ENCODE results near the gene ITIH4. TPM values are rescaled to one million over a fixed set of nuclear protein-coding genes. Genes with fewer than 3 reads are reported as not detected.
A peak's percentile ranks its signal among the peaks of the same experiment; 100 is the strongest.

ITIH4 gene
- total and polyA plus RNA-seq, 4 donors = 4.5 to 33.8 (median 12.0) TPM

DNA sequence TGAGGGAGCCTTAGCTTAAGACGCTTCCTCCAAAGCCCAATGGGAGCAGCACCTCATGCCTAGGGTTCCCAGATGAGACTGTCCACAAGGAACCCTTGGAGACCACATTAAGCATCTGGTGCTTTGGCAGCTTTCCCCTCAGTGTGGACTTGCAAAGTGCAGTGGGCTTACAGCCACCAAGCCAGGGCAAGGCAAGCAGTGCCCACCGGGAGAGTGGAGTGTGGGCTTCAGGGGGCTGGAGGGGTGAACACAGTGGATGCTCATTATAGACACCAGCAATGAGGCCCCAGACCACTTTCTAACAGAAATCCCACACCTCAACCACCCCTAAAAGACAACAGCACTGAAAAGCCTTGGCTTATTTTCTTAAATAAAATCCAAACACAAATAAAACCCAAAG lies 13.4 kb upstream of the ITIH4 start:
- no peak for ATAC-seq (ENCODE audit: insufficient read depth, low FRiP score)
- 91 to 93% methylated on average over 2 of the region's 2 CpGs for WGBS, 2 donors
- no peak overlapping the region for H3K4me3 ChIP-seq
- no peaks in the 10 kb centered on the region for H3K27me3 ChIP-seq (ENCODE audit: control insufficient read depth in 3 of 3, insufficient read depth in 3 of 3, low read length in 2 of 3)
- no peak for DNase-seq
- H3K4me1 ChIP-seq (ENCODE audit: control insufficient read depth in 5 of 5, insufficient read depth in 5 of 5, low read length in 5 of 5) = peaks cover 0 to 21% (median 9%) of the 10 kb centered on the region in 5 donors
- no peaks in the 10 kb centered on the region for H3K9me3 ChIP-seq (ENCODE audit: control insufficient read depth in 4 of 4, insufficient read depth in 3 of 4, low read length in 3 of 4)
- no peak overlapping the region for H3K9ac ChIP-seq (ENCODE audit: insufficient read depth in 1 of 2, low read length in 2 of 2)
- TF ChIP-seq CTCF (IDR thresholded peaks at IDR 0.05; ENCODE audit: control extremely low read depth, extremely low read depth) = no peak
- no peak overlapping the region for H3K27ac ChIP-seq (ENCODE audit: low read depth in 1 of 2, low read length in 1 of 2)
- H3K36me3 ChIP-seq (ENCODE audit: control insufficient read depth in 4 of 4, insufficient read depth in 4 of 4, low read length in 4 of 4) = peaks cover 0 to 39% (median 17%) of the 10 kb centered on the region in 4 donors

DNA sequence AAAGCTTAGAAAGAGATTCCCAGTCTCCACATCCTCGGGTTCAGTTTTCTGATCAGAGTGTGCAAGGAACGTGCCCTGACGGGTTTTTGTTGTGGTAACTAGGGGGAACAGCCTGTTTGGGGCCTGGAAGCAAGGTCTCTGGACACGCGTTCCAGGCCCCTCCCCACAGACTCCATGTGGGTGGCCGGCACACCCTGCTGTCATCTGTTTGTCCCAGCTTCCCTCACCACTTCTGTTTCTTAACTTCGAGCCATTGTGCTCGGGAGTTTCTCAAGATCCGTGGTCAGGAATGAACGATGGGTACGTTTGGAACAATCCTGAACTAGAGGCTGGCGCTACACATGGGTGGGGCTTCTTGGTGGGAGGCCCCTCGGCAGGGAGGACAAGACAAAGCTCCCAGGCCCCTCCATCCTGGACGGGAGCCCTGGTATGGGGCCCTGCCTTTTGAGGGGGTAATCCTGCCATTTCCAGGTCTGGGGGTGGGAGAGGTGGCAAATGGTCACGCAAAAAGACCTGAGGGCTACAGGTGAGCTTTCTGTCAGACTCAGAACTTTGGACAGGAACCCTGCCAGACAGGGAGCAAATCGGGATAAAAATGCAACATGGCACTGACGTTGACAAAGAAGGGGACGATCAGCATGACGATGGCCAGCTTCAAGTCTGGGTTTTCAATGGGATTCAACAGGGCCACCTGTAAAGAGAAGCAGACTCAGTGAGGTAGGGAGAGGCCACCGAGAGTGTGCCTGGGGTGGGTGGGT lies 12.8 kb upstream of the ITIH4 start:
- peak; percentile 43 to 49 (median 45) for DNase-seq
- no peak overlapping the region for H3K27ac ChIP-seq (ENCODE audit: low read depth in 1 of 2, low read length in 1 of 2)

GRCh38 chr3:52842424-52842823 lies 12.0 kb upstream of the ITIH4 start:
- peaks cover 0 to 34% (median 15%) of the 10 kb centered on the region in 4 donors for H3K36me3 ChIP-seq (ENCODE audit: control insufficient read depth in 4 of 4, insufficient read depth in 4 of 4, low read length in 4 of 4)
- no peaks in the 10 kb centered on the region for H3K27me3 ChIP-seq (ENCODE audit: control insufficient read depth in 3 of 3, insufficient read depth in 3 of 3, low read length in 2 of 3)
- TF ChIP-seq CTCF (IDR thresholded peaks at IDR 0.05; ENCODE audit: control extremely low read depth, extremely low read depth) = no peak
- no peak overlapping the region for H3K4me3 ChIP-seq
- WGBS, 2 donors = 67 to 68% methylated on average over 7 of the region's 7 CpGs
- DNase-seq (no peak), ATAC-seq (ENCODE audit: insufficient read depth, low FRiP score) (no peak)
- peaks cover 0 to 21% (median 9%) of the 10 kb centered on the region in 5 donors for H3K4me1 ChIP-seq (ENCODE audit: control insufficient read depth in 5 of 5, insufficient read depth in 5 of 5, low read length in 5 of 5)
- no peaks in the 10 kb centered on the region for H3K9me3 ChIP-seq (ENCODE audit: control insufficient read depth in 4 of 4, insufficient read depth in 3 of 4, low read length in 3 of 4)
- H3K9ac ChIP-seq (ENCODE audit: insufficient read depth in 1 of 2, low read length in 2 of 2) = no peak overlapping the region
- H3K27ac ChIP-seq (ENCODE audit: low read depth in 1 of 2, low read length in 1 of 2) = no peak overlapping the region

More for the DNA sequence above, 12.8 kb upstream of the ITIH4 start:
- ATAC-seq (ENCODE audit: insufficient read depth, low FRiP score) = no peak
- Histone ChIP-seq H3K36me3 (ENCODE audit: control insufficient read depth in 4 of 4, insufficient read depth in 4 of 4, low read length in 4 of 4) (peaks cover 0 to 33% (median 16%) of the 10 kb centered on the region in 4 donors), H3K27me3 (ENCODE audit: control insufficient read depth in 3 of 3, insufficient read depth in 3 of 3, low read length in 2 of 3) (no peaks in the 10 kb centered on the region), H3K4me1 (ENCODE audit: control insufficient read depth in 5 of 5, insufficient read depth in 5 of 5, low read length in 5 of 5) (peaks cover 0 to 21% (median 9%) of the 10 kb centered on the region in 5 donors), H3K4me3 (no peak overlapping the region), H3K9me3 (ENCODE audit: control insufficient read depth in 4 of 4, insufficient read depth in 3 of 4, low read length in 3 of 4) (no peaks in the 10 kb centered on the region), H3K9ac (ENCODE audit: insufficient read depth in 1 of 2, low read length in 2 of 2) (no peak overlapping the region)
- TF ChIP-seq CTCF (IDR thresholded peaks at IDR 0.05; ENCODE audit: control extremely low read depth, extremely low read depth) = no peak
- 56 to 68% methylated on average over 20 of the region's 20 CpGs for WGBS, 2 donors

Measured in lung (tissue), 12 donors.